ENCODE data around the gene FRMD4A.
"Not testable (repeated sequence)": the region's sequence is repeated elsewhere in the genome, so short reads cannot be mapped to it uniquely, and the experiment has no call there.

FRMD4A gene

GRCh38 chr10:14285941-14286560 is 44.7 kb downstream of the FRMD4A start:
- DNase-seq = no peak

DNA sequence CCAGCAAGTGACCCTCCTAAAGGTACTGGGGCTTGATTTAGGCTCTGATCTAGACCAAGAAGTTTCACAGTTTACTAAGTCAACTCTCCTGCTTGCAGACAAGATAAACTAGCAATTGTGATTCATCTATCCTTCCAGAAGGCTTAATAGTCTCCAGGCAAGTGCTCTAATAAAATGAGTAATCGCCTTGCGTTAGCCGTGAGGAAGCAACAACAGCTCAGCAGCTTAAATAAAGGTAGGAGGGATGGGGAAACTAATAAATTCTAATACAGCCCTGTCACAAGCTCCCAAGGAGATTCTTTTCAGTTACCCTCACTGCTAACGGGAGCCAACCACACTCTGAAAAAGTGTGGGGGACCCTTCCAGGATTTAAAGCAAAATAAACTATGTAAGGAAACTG is 48.4 kb downstream of the FRMD4A start:
- DNase-seq = no peak

DNA sequence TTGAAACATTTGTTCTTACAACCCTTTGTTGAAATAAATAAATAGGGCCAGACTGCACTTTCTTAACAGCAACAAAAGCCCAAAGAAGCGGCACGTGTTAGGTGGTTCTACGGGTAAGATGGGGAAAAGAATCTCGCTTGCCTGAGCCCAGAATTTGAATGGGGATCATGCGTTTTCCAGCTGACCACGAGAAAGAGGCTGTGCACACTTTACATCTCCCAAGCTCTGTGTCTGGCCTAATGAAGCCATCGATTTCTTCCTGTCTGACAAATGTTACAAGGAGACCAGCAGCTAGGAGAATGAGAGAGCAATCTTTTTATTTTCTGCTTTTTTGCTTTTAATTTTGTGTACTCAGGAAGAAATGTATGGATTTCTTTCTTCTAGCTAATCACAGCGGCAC is 52.2 kb downstream of the FRMD4A start:
- DNase-seq = no peak

GRCh38 chr10:14276210-14276609 is 54.5 kb downstream of the FRMD4A start:
- DNase-seq = no peak

- no peak for DNase-seq
These were observed 59.1 kb downstream of the FRMD4A start for GRCh38 chr10:14271621-14272020.

DNA sequence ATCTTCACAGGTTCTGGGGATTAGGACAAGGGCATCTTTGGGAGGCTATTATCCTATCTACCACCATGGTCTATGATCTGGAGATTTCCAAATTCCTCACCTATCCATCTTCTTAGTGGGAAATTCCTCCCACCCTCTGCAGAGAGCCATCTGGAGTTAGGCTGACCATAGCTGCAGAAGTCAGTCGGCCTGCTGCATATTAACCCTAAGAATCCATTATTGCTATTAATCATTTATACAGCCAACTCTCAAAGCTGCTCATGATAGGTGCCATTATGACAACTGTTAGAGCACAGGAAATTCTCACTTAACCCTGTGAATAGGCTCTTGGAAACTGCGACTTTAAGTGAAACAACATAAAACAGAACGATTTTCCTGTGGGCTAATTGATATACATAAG is 60.4 kb downstream of the FRMD4A start:
- DNase-seq = no peak

DNA sequence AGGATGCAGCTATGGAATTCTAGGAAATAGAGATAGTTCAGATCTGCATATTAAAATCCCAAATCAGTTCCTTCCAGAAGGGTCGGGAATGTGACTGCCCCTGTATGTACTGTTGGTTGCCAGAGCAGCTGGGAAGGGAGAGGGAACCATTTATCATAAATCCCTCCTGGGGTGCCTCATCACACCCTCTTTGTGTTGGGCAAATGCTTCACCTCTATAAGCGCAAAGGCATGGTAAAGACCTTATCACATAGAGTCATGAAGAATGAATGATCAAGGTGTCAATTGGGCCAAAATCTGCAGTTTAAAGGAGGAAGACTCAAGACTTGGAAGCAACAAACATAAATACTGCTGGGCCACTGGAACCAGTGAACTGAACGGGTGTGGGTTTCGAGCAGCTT is 65.0 kb downstream of the FRMD4A start:
- no peak for DNase-seq

- DNase-seq = no peak
These were observed 67.8 kb downstream of the FRMD4A start for GRCh38 chr10:14262836-14263425.

DNA sequence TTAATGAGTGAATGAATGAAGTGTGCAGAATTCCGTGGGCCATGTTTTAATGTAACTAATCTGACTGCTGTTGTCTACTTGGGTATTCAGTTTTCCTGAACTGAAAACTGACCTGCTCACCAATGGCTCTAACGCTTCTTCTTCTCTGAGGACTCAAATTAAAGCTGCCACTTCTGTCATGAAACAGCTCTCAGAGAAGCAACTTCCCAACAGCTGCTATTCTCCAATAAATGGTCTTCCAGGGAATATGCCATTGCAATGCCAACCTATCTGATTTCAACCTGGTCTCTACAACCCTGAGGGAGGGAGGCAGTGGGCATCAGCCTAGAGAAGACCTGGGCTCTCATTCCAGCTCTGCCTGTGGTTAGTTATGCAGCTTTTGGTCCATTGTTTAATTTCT is 69.4 kb downstream of the FRMD4A start:
- DNase-seq = no peak

- DNase-seq = peak; percentile 54
These were observed 70.8 kb downstream of the FRMD4A start for GRCh38 chr10:14259696-14260566.

DNA sequence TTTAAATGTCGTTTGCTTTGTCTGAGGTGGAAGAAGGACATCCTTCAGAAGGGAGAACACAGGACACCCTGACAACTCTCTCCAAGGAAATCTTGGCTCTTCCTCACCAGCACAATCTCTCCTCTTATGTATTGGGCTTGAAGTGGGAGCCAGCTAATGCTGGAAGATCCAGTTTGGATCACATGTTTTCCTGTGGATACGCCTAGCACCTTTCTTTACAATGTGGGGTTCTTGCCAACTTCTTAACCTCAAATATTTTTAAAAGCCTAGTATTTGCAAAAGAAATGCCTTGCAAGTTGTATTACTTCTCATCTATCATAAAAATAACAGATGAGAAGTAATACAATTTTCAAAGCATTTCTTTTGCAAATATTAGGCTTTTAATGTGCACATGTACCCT is 76.4 kb downstream of the FRMD4A start:
- no peak for DNase-seq

GRCh38 chr10:14253711-14254110 is 77.0 kb downstream of the FRMD4A start:
- no peak for DNase-seq

- no peak for DNase-seq
These were observed 77.6 kb downstream of the FRMD4A start for GRCh38 chr10:14253079-14253478.

- no peak for DNase-seq
These were observed 80.1 kb downstream of the FRMD4A start for GRCh38 chr10:14250496-14251076.

DNA sequence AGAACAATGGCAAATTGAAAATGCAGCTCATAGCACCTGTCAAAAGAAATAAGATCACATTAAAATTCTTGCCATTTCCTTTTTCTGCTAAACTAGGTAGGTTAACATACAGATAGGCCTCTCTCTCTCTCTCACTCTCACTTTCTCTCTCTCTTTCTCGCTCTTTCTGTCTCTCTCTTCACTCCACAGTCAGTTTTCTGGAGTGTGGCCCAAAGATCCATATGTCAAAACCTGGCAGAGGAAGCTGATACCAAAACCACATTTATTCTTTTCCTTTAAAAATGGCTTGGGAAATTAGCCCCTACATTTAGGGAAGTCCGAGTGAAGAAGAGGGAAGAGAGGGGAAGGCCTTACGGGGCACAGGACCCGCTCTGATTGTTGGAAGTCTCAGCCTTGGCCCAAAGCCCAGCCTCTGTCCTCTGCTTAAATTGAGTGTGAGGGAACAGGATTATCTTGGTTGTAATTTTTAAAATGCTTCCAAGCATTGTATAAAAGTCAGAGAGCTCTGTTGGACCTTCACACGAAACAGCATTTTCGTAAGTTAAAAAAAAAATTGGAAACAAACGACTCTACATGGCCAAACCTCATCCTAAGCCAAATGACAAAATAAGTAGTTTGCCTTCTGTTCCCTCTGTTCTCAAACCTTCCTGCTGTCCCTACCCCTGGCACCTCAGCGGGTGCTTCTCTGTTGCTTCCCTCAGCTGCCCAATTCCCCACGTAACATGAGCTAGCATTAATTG is 83.2 kb downstream of the FRMD4A start:
- DNase-seq = no peak

GRCh38 chr10:14244801-14245211 is 85.9 kb downstream of the FRMD4A start:
- no peak for DNase-seq

- DNase-seq = no peak
These were observed 86.6 kb downstream of the FRMD4A start for GRCh38 chr10:14244147-14244546.

DNA sequence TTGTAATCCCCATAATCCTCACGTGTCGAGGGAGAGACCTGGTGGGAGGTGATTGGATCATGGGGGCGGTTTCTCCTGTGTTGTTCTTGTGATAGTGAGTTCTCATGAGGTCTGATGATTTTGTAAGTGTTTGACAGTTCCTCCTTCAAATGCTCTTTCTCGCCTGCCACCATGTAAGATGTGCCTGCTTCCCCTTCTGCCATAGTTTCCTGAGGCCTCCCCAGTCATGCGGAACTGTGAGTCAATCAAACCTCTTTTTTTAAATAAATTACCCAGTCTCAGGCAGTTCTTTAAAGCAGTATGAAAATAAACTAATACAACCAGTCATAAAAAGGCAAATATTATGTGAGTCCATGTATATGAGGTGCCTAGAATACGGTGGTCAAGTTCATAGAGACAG is 87.5 kb downstream of the FRMD4A start:
- no peak for DNase-seq

GRCh38 chr10:14241196-14241595 is 89.5 kb downstream of the FRMD4A start:
- DNase-seq = no peak

DNA sequence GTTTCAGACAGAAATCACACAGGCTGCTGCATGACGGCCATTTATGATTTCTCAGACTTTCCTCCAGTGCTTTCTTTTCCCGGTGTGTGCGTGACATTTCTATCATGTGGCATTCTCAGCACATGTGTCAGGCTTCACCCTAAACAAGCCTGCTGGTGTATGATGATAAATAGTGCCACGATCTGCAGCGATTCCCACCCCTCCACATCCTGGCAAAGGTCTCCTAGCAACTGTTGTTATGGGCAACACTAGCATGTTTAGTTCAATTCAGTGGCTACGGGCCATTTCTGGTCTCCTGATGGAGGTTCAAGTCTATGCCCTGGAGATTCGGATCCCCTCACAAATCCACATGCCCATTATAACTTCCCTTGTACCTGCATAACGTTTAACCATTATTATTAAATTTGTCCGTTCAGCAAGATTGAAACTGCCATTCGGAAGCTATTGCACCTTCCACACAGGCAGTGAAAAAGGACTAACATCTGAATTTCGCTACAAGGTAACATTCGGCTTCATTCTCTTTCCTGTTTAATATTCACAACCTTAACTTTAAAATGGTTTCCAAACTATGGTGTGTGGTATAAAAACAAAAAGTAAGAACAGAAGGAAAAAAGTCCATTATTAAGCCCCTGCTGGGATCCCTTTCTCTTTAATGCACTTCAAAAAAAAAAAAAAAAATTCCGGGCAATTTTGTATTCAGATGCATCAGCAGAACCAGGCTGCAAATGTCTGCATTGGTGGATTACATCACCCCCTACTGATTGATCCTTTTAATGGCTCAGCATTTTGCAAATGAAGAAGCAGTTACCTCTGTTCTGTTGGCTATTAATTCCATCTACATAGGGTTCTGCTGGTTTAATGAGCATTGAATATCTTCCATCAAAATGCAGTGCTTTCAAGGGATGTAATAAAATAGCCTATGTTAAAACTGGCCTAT is 90.2 kb downstream of the FRMD4A start:
- no peak for DNase-seq

- not testable (repeated sequence) for DNase-seq
These were observed 92.1 kb downstream of the FRMD4A start for GRCh38 chr10:14238659-14239058.

GRCh38 chr10:14236341-14236740 is 94.4 kb downstream of the FRMD4A start:
- no peak for DNase-seq

Data from SHP77 treated with DMSO at 0.1 percent for 48 hours (cell line).